22Rv1 (cell line): ENCODE results near the gene GGT6.

Experiments
- ZFX ChIP-seq: fragments of 450-650 bp; IDR thresholded peaks from 2 replicates; pipeline ENCODE4 v1.6.1; 2017; ENCODE audit warnings: antibody characterized with exemption, borderline replicate concordance
- TF ChIP-seq, protein P1 (sequence below): fragments of 450-650 bp; IDR thresholded peaks from 2 replicates; pipeline ENCODE4 v1.5.1; 2017; ENCODE audit warnings: mild to moderate bottlenecking

DNA sequence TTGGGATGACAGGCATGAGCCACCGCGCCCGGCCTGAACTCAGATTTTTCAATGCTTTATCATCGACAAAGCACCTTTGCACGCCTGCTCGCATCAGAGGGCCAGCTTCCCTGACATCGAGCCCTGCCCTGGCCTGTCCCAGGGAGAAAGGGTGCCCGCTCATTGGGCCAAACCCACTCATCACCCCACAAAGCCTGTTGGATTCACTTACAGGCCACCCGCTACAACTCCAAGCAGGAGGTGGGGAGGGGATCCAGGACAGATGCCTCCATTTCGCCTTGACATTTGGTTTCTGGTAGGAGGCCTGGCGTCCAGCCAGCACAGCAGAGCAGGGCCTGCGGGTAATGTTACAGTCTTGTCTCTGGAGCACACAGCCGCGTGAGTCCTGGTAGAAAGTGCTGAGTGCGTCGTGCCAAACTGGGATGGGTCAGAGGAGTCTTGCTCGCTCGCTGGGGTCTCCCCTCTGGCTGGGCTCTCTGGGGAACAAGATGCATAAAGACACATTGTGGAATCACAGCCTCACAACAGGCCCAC, 43.8 kb upstream of the GGT6 start:
- TF ChIP-seq, protein P1, sequence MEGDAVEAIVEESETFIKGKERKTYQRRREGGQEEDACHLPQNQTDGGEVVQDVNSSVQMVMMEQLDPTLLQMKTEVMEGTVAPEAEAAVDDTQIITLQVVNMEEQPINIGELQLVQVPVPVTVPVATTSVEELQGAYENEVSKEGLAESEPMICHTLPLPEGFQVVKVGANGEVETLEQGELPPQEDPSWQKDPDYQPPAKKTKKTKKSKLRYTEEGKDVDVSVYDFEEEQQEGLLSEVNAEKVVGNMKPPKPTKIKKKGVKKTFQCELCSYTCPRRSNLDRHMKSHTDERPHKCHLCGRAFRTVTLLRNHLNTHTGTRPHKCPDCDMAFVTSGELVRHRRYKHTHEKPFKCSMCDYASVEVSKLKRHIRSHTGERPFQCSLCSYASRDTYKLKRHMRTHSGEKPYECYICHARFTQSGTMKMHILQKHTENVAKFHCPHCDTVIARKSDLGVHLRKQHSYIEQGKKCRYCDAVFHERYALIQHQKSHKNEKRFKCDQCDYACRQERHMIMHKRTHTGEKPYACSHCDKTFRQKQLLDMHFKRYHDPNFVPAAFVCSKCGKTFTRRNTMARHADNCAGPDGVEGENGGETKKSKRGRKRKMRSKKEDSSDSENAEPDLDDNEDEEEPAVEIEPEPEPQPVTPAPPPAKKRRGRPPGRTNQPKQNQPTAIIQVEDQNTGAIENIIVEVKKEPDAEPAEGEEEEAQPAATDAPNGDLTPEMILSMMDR: no peak
- no peak for TF ChIP-seq ZFX
